ENCODE data around the gene PACSIN1.

PACSIN1 gene

DNA sequence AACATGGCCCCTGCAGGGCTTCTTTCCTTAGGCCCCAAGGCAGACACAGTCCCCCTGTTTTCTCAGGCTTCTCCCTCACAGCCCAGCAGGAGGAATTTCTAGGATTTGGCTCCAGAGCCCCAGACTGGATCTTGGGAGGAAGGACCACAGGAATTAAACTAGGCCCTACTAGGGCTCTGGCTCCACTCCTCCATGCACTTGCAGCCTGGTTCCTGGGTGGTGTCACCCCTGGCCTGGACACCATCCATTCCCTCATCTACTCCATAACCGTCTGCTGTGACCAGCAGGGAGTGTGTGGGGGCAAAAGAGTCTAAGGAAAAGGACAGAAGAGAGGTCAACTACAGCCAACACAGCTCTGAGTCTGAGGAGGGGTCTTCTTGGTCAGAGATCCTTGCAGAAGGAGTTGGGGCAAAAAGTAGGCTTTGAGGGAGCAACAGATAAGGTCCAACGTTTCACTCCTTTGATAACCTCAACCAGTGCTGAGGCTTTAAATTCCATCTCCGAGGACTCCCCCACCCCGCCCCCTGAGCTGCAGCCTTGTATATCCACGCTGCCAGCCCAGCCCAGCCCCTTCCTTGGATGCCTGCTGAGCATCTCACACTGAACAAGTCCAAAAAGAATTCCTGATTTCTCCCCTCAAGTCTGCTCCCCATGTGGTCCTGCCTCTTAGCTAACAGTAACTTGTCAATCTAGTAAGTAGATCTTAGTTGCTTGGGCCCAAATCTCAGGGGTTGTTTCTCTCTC is 118.2 kb downstream of the PACSIN1 start:
- DNase-seq (ENCODE audit: low read depth): no peak
- H3K4me3 ChIP-seq (ENCODE audit: low read depth, low read length): no peak overlapping the region
- in situ Hi-C loops (cut with HindIII; ENCODE audit: low sequenced_read_pairs): no loop called here
- TF ChIP-seq CTCF (IDR thresholded peaks at IDR 0.05; ENCODE audit: low read depth, low read length, missing control alignments): no peak

- no peak overlapping the region for H3K4me3 ChIP-seq (ENCODE audit: low read depth, low read length)
- DNase-seq (ENCODE audit: low read depth): no peak
- in situ Hi-C loops (cut with HindIII; ENCODE audit: low sequenced_read_pairs): loop anchor here (5.0 kb wide), 1 partner anchor 52 kb away; no protein-coding TSS in a partner anchor
- no peak for TF ChIP-seq CTCF (IDR thresholded peaks at IDR 0.05; ENCODE audit: low read depth, low read length, missing control alignments)
Observed at GRCh38 chr6:34584694-34585093, 118.8 kb downstream of the PACSIN1 start.
